Spleen (tissue), 11 donors: ENCODE results near the gene RNASE13. TPM values are rescaled to one million over a fixed set of nuclear protein-coding genes. Genes with fewer than 3 reads are reported as not detected.

ENCODE experiments used
- DNase-seq: peaks from one replicate; pipeline ENCODE4 v3.0.0-alpha.2; 2020
- H3K27ac ChIP-seq, 8 donors: fragments of 200-600 bp; sonication (generic) in 7 of 8; 1 replicate in 4 of 8; 2 replicates in 4 of 8; pipeline versions ENCODE4 v1.5.0 to v1.8.0; 2016 to 2021; ENCODE audit warnings: inconsistent platforms in 4 of 8, mild to moderate bottlenecking in 4 of 8, moderate library complexity in 1 of 8
- H3K27me3 ChIP-seq, 7 donors: fragments of 200-600 bp; sonication (generic) in 6 of 7; replicated peaks in 1 of 7; 1 replicate in 4 of 7; 2 replicates in 3 of 7; pipeline versions ENCODE4 v1.5.0 to v1.8.0; 2016 to 2021; ENCODE audit warnings: inconsistent platforms in 3 of 7, mild to moderate bottlenecking in 1 of 7
- H3K36me3 ChIP-seq, 6 donors: fragments of 200-600 bp; sonication (generic) in 5 of 6; 1 replicate in 4 of 6; 2 replicates in 2 of 6; pipeline versions ENCODE4 v1.5.0 to v1.8.0; 2016 to 2021; ENCODE audit warnings: inconsistent platforms in 2 of 6
- H3K4me1 ChIP-seq, 6 donors: fragments of 200-600 bp; sonication (generic) in 5 of 6; 1 replicate in 3 of 6; 2 replicates in 3 of 6; pipeline versions ENCODE4 v1.5.0 to v1.8.0; 2016 to 2021; ENCODE audit warnings: inconsistent platforms in 3 of 6
- H3K4me3 ChIP-seq, 8 donors: fragments of 200-600 bp; sonication (generic) in 7 of 8; 1 replicate in 4 of 8; 2 replicates in 4 of 8; pipeline versions ENCODE4 v1.5.0 to v1.8.0; 2016 to 2021; ENCODE audit warnings: inconsistent platforms in 4 of 8, mild to moderate bottlenecking in 4 of 8, moderate library complexity in 2 of 8
- H3K9me3 ChIP-seq, 8 donors: fragments of 200-600 bp; sonication (generic) in 7 of 8; 1 replicate in 4 of 8; 2 replicates in 4 of 8; pipeline versions ENCODE4 v1.5.0 to v1.8.0; 2016 to 2021; ENCODE audit warnings: inconsistent platforms in 4 of 8
- CTCF ChIP-seq, 11 experiments: fragments of 200-600 bp in 7 of 11; fragments of 450-650 bp in 4 of 11; sonication (generic) in 4 of 11; IDR thresholded peaks in 8 of 11; conservative IDR thresholded peaks in 3 of 11; 1 replicate in 7 of 11; 2 replicates in 4 of 11; pipeline versions ENCODE4 v1.4.0 to v1.8.0; 2016 to 2021; ENCODE audit warnings: antibody characterized with exemption in 11 of 11, inconsistent platforms in 4 of 11, mild to moderate bottlenecking in 1 of 11
- POLR2A ChIP-seq, 3 donors: fragments of 450-650 bp; IDR thresholded peaks; one replicate each; pipeline ENCODE4 v1.5.1; 2017; ENCODE audit warnings: antibody characterized with exemption in 3 of 3, mild to moderate bottlenecking in 1 of 3
- POLR2AphosphoS5 ChIP-seq, 3 donors: sonication (generic); formaldehyde crosslinking; IDR thresholded peaks; one replicate each; pipeline ENCODE4 v1.5.1; 2017; ENCODE audit warnings: antibody characterized with exemption in 3 of 3
- WGBS, 5 donors: extraction: QIAGEN DNeasy Blood & Tissue Kit in 3 of 5; methylation state at CpG; one replicate each; pipeline versions ENCODE4 v1.1.5 to v1.1.7; 2013 to 2018; 5-methylcytosine and 5-hydroxymethylcytosine counted together
- intact Hi-C: fragments of 100-400 bp; cut with DNase I; formaldehyde crosslinking; loops from one replicate; pipeline ENCODE4 v1.15.0; 2023; ENCODE audit warnings: low total_unique reads
- polyA plus RNA-seq, 3 donors: library from polyadenylated mRNA; stranded (reverse); fragments of 200-250 nt; gene quantifications; one replicate each; pipeline ENCODE4 v1.2.1, GENCODE V29; 2013
- total RNA-seq, 7 donors: library from RNA; depleted of rRNA in 3 of 7; stranded (reverse); fragments of >200 nt in 3 of 7; fragmentation: NEBNext Ultra II Directional in 4 of 7; extraction: Animal tissue kit (Norgen Biotek cat#: 25700) in 4 of 7; gene quantifications; one replicate each; pipeline versions ENCODE4 v1.1.0 to v1.2.1, GENCODE V29; 2016 to 2021
- donor health status: healthy with polysubstance abuse.
- donor health status: DM: no; HTN: no; CAD: no; lungs with moderate emphysema.
- donor health status: DM: no; HTN: no; CAD: no.
- donor health status: Bipolar disorder and iron deficiency.
- donor health status: healthy.
- donor health status: DM: no; HTN: no; CAD: no.
- donor health status: DM: yes; HTN: yes; CAD: no.

Gene RNASE13
- total and polyA plus RNA-seq, 10 donors, result 0.30 TPM; not detected in 9

GRCh38 chr14:21078726-21079125, 44.1 kb upstream of the RNASE13 start:
- peaks cover 0 to 100% (median 45%) of the 10 kb centered on the region in 6 donors for H3K36me3 ChIP-seq
- no peak overlapping the region for H3K4me3 ChIP-seq
- no peak for DNase-seq
- peak overlapping the region in 5 of 8 donors; percentile 60 to 93 (median 70) for H3K27ac ChIP-seq
- H3K4me1 ChIP-seq, result peaks cover 3 to 72% (median 37%) of the 10 kb centered on the region in 6 donors
- TF ChIP-seq POLR2AphosphoS5 (IDR thresholded peaks at IDR 0.05) (peak; percentile 82 to 88 (median 87)), CTCF (IDR thresholded peaks at IDR 0.05 in 8 of 11, conservative IDR thresholded peaks at IDR 0.05 in 3 of 11) (no peak), POLR2A (IDR thresholded peaks at IDR 0.05) (no peak)
- no peaks in the 10 kb centered on the region for H3K9me3 ChIP-seq
- intact Hi-C loops, result no loop called here
- 69 to 75% (median 75%) methylated on average over 10 of the region's 10 CpGs for WGBS, 5 donors
- H3K27me3 ChIP-seq, result peaks cover 0 to 3% (median 0%) of the 10 kb centered on the region in 7 donors

- H3K9me3 ChIP-seq, result no peaks in the 10 kb centered on the region
- H3K4me3 ChIP-seq, result no peak overlapping the region
- peaks cover 0 to 100% (median 44%) of the 10 kb centered on the region in 6 donors for H3K36me3 ChIP-seq
- peak overlapping the region in 6 of 8 donors; percentile 44 to 93 (median 65) for H3K27ac ChIP-seq
- no peak for DNase-seq
- H3K27me3 ChIP-seq, result peaks cover 0 to 5% (median 0%) of the 10 kb centered on the region in 7 donors
- TF ChIP-seq POLR2A (IDR thresholded peaks at IDR 0.05) (no peak), CTCF (IDR thresholded peaks at IDR 0.05 in 8 of 11, conservative IDR thresholded peaks at IDR 0.05 in 3 of 11) (no peak), POLR2AphosphoS5 (IDR thresholded peaks at IDR 0.05) (no peak)
- intact Hi-C loops, result no loop called here
- 67 to 91% (median 77%) methylated on average over 5 of the region's 5 CpGs for WGBS, 5 donors
- peaks cover 3 to 74% (median 38%) of the 10 kb centered on the region in 6 donors for H3K4me1 ChIP-seq
These were observed 43.7 kb upstream of the RNASE13 start for GRCh38 chr14:21078287-21078686.

- 29 to 50% (median 37%) methylated on average over 2 of the region's 2 CpGs for WGBS, 5 donors
- Histone ChIP-seq H3K27ac (peak overlapping the region in 7 of 8 donors; percentile 22 to 93 (median 60)), H3K4me1 (peaks cover 3 to 80% (median 44%) of the 10 kb centered on the region in 6 donors), H3K9me3 (no peaks in the 10 kb centered on the region), H3K36me3 (peaks cover 0 to 100% (median 41%) of the 10 kb centered on the region in 6 donors), H3K27me3 (peaks cover 0 to 6% (median 0%) of the 10 kb centered on the region in 7 donors), H3K4me3 (no peak overlapping the region)
- TF ChIP-seq POLR2AphosphoS5 (IDR thresholded peaks at IDR 0.05) (no peak), POLR2A (IDR thresholded peaks at IDR 0.05) (no peak), CTCF (IDR thresholded peaks at IDR 0.05 in 8 of 11, conservative IDR thresholded peaks at IDR 0.05 in 3 of 11) (no peak)
- no peak for DNase-seq
- intact Hi-C loops, result no loop called here
These were observed 43.1 kb upstream of the RNASE13 start for GRCh38 chr14:21077672-21078071.

GRCh38 chr14:21075719-21076437, 41.3 kb upstream of the RNASE13 start:
- no peaks in the 10 kb centered on the region for H3K9me3 ChIP-seq
- H3K4me1 ChIP-seq, result peaks cover 19 to 92% (median 59%) of the 10 kb centered on the region in 6 donors
- peaks cover 0 to 21% (median 4%) of the 10 kb centered on the region in 7 donors for H3K27me3 ChIP-seq
- TF ChIP-seq POLR2A (IDR thresholded peaks at IDR 0.05), result no peak
- no peak for TF ChIP-seq CTCF (IDR thresholded peaks at IDR 0.05 in 8 of 11, conservative IDR thresholded peaks at IDR 0.05 in 3 of 11)
- no peak for TF ChIP-seq POLR2AphosphoS5 (IDR thresholded peaks at IDR 0.05)
- no peak overlapping the region for H3K4me3 ChIP-seq
- peak overlapping the region in 7 of 8 donors; percentile 13 to 94 (median 44) for H3K27ac ChIP-seq
- H3K36me3 ChIP-seq, result peaks cover 0 to 83% (median 26%) of the 10 kb centered on the region in 6 donors
- intact Hi-C loops, result no loop called here
- WGBS, 5 donors, result 82 to 88% (median 82%) methylated on average over 9 of the region's 9 CpGs
- DNase-seq, result no peak
